CD1c-positive myeloid dendritic cell (primary cell): Measurements from ENCODE around the gene PKHD1.

Experiments
- DNase-seq: peaks from one replicate; pipeline ENCODE4 v3.0.0-alpha.2; 2016; ENCODE audit errors: extremely low spot score

Gene PKHD1

GRCh38 chr6:51620971-51621370, 466.4 kb downstream of the PKHD1 start:
- no peak for DNase-seq

- no peak for DNase-seq
Measured at GRCh38 chr6:51619042-51619799, 468.2 kb downstream of the PKHD1 start.

- no peak for DNase-seq
Measured at GRCh38 chr6:51618563-51618962, 468.9 kb downstream of the PKHD1 start.

- DNase-seq, result no peak
Measured at GRCh38 chr6:51617751-51618150, 469.7 kb downstream of the PKHD1 start.

- DNase-seq, result no peak
Measured at GRCh38 chr6:51616243-51616642, 471.2 kb downstream of the PKHD1 start.

GRCh38 chr6:51614725-51615124, 472.7 kb downstream of the PKHD1 start:
- DNase-seq, result no peak

GRCh38 chr6:51613558-51613957, 473.9 kb downstream of the PKHD1 start:
- DNase-seq, result no peak

GRCh38 chr6:51608932-51609331, 478.5 kb downstream of the PKHD1 start:
- DNase-seq, result no peak

GRCh38 chr6:51608383-51608782, 479.0 kb downstream of the PKHD1 start:
- no peak for DNase-seq

GRCh38 chr6:51600514-51600913, 486.9 kb downstream of the PKHD1 start:
- DNase-seq, result no peak

GRCh38 chr6:51598171-51598570, 489.2 kb downstream of the PKHD1 start:
- no peak for DNase-seq

- DNase-seq, result no peak
Measured at GRCh38 chr6:51594981-51595380, 492.4 kb downstream of the PKHD1 start.

- DNase-seq, result no peak
Measured at GRCh38 chr6:51585264-51585663, 502.1 kb downstream of the PKHD1 start.

- DNase-seq, result no peak
Measured at GRCh38 chr6:51584163-51584562, 503.2 kb downstream of the PKHD1 start.

GRCh38 chr6:51578994-51579393, 508.4 kb downstream of the PKHD1 start:
- DNase-seq, result no peak

GRCh38 chr6:51578362-51578761, 509.1 kb downstream of the PKHD1 start:
- no peak for DNase-seq

GRCh38 chr6:51574040-51574439, 513.4 kb downstream of the PKHD1 start:
- DNase-seq, result no peak

GRCh38 chr6:51571168-51571567, 516.2 kb downstream of the PKHD1 start:
- no peak for DNase-seq

GRCh38 chr6:51570168-51570921, 517.1 kb downstream of the PKHD1 start:
- DNase-seq, result no peak

GRCh38 chr6:51569594-51569993, 517.8 kb downstream of the PKHD1 start:
- DNase-seq, result no peak

GRCh38 chr6:51568771-51569170, 518.6 kb downstream of the PKHD1 start:
- no peak for DNase-seq

GRCh38 chr6:51565472-51565871, 521.9 kb downstream of the PKHD1 start:
- no peak for DNase-seq
